ENCODE measurements around the gene TMEM52. TPM values are rescaled to one million over a fixed set of nuclear protein-coding genes. Genes with fewer than 3 reads are reported as not detected.

Gene TMEM52
- total and polyA plus RNA-seq, 2 of the 8 experiments (the other 6 are each of a cell fraction or from before 2014, with no cell fraction given) = 14.6 to 30.2 TPM

- Histone ChIP-seq H3K14ac (ENCODE audit: insufficient read length) (no peak overlapping the region), H4K20me1 (replicated peaks in 1 of 2; ENCODE audit: control insufficient read depth in 1 of 2, insufficient read depth in 2 of 2, low read length in 2 of 2) (no peaks in the 10 kb centered on the region), H3K27ac (ENCODE audit: low read depth, low read length) (no peak overlapping the region), H3K4ac (replicated peaks; ENCODE audit: insufficient read length, low read depth, low read length) (no peak overlapping the region), H3K79me1 (ENCODE audit: low read depth, low read length) (no peaks in the 10 kb centered on the region), H3K4me3 (ENCODE audit: extremely low read depth in 1 of 4, insufficient read depth in 2 of 4, low read depth in 3 of 4, low read length in 4 of 4) (no peak overlapping the region), H3K27me3 (replicated peaks in 1 of 4; ENCODE audit: control insufficient read depth in 3 of 4, extremely low read depth in 1 of 4, insufficient read depth in 3 of 4, low read length in 3 of 4) (no peaks in the 10 kb centered on the region; a peak in 1 of 7 replicates), H2BK120ac (replicated peaks; ENCODE audit: low read depth, low read length) (no peak overlapping the region), H3K4me1 (replicated peaks in 1 of 4; ENCODE audit: control insufficient read depth in 3 of 4, insufficient read depth in 4 of 4, low read length in 3 of 4) (no peaks in the 10 kb centered on the region; a peak in 2 of 7 replicates), H4K8ac (ENCODE audit: extremely low read depth, insufficient read depth, low read length) (no peak overlapping the region), H3K23me2 (ENCODE audit: low read depth, low read length) (no peaks in the 10 kb centered on the region; the same call in 1 of the 2 replicates), H3K9me3 (ENCODE audit: insufficient read depth in 2 of 2, low read depth in 1 of 2, low read length in 1 of 2) (peaks cover 0 to 15% of the 10 kb centered on the region in 2 experiments; a peak in 1 of 4 replicates), H3K9ac (replicated peaks in 1 of 4; ENCODE audit: extremely low read depth in 1 of 4, low read depth in 3 of 4, low read length in 3 of 4) (no peak overlapping the region), H3K4me2 (ENCODE audit: insufficient read depth in 1 of 2, low read depth in 2 of 2, low read length in 2 of 2) (no peak overlapping the region), H2BK12ac (ENCODE audit: low read depth, low read length) (no peak overlapping the region), H2BK5ac (ENCODE audit: low read depth, low read length) (no peak overlapping the region), H2BK20ac (ENCODE audit: low read length) (no peak overlapping the region), H3K36me3 (ENCODE audit: control insufficient read depth in 2 of 4, insufficient read depth in 4 of 4, low read length in 3 of 4) (no peaks in the 10 kb centered on the region), H2BK15ac (ENCODE audit: low read length) (no peak overlapping the region), H3K18ac (ENCODE audit: extremely low read depth, low read length) (no peak overlapping the region), H3K56ac (replicated peaks; ENCODE audit: insufficient read length, low read depth, low read length) (no peak overlapping the region), H3K79me2 (ENCODE audit: control insufficient read depth in 1 of 2, insufficient read depth in 2 of 2, low read length in 2 of 2) (no peaks in the 10 kb centered on the region), H4K5ac (ENCODE audit: insufficient read length, low read depth, low read length) (no peak overlapping the region), H4K91ac (replicated peaks; ENCODE audit: insufficient read length, low read length) (no peak overlapping the region), H3K23ac (ENCODE audit: insufficient read length) (no peak overlapping the region), H2AFZ (ENCODE audit: low read length) (no peak overlapping the region), H2AK5ac (ENCODE audit: low read depth, low read length) (no peak overlapping the region)
- ChIA-PET POLR2A (ENCODE audit: partially characterized antibody) (interaction anchor here (0.6 kb wide), 2 partner anchors 18 to 270 kb away, joined by 3 read pairs; no protein-coding TSS in a partner anchor), CTCF (ENCODE audit: partially characterized antibody) (interaction anchor here (0.8 to 3.1 kb wide), 6 partner anchors 22 to 121 kb away, joined by 3 to 13 read pairs (median 3); no protein-coding TSS in a partner anchor)
- no peak for TF ChIP-seq TEAD4 (IDR thresholded peaks at IDR 0.05; ENCODE audit: low read depth, low read length)
- no peak for DNase-seq (ENCODE audit: low read depth in 1 of 2, low spot score in 2 of 2)
- no peak for FAIRE-seq
- WGBS, 2 experiments (ENCODE audit: extremely low coverage in 1 of 2, insufficient coverage in 1 of 2, insufficient read length in 1 of 2, insufficient replicate concordance in 2 of 2, low coverage in 1 of 2, low lambda C conversion rate in 2 of 2, missing lambda C conversion rate in 1 of 2) = 89% methylated on average over 25 of the region's 25 CpGs; no CpG with 5 or more reads in 1 of the 2 experiments
Observed at GRCh38 chr1:1927751-1928150, 8.7 kb upstream of the TMEM52 start.

All from H1 (cell line).